Osteoblast (primary cell): ENCODE measurements around the gene FGF3. TPM values are rescaled to one million over a fixed set of nuclear protein-coding genes. Genes with fewer than 3 reads are reported as not detected.
A peak's percentile ranks its signal among the peaks of the same experiment; 100 is the strongest.

Experiments used
- DNase-seq: peaks from one replicate; pipeline ENCODE4 v3.0.0; 2011; ENCODE audit warnings: low spot score, mixed read lengths; ENCODE audit not compliant: insufficient read length; ENCODE audit errors: missing footprints
- H2AFZ ChIP-seq: 2 replicates; pipeline ENCODE4 v1.6.0; 2011; ENCODE audit warnings: mild to moderate bottlenecking, low read length
- H3K27ac ChIP-seq: 2 replicates; pipeline ENCODE4 v1.5.1; 2011; ENCODE audit warnings: mild to moderate bottlenecking, low read depth, low read length, moderate library complexity
- H3K27me3 ChIP-seq: 2 replicates; pipeline ENCODE4 v1.6.0; 2012; ENCODE audit warnings: mild to moderate bottlenecking, control low read depth, inconsistent platforms, low read length, moderate library complexity; ENCODE audit not compliant: insufficient read depth
- H3K36me3 ChIP-seq: 2 replicates; pipeline ENCODE4 v1.5.1; 2011; ENCODE audit warnings: mild to moderate bottlenecking, low read length, control low read depth, moderate library complexity; ENCODE audit not compliant: insufficient read depth
- H3K4me1 ChIP-seq: 2 replicates; pipeline ENCODE4 v1.5.1; 2011; ENCODE audit warnings: mild to moderate bottlenecking, low read length, control low read depth, moderate library complexity; ENCODE audit not compliant: insufficient read depth
- H3K4me2 ChIP-seq: 2 replicates; pipeline ENCODE4 v1.6.0; 2011; ENCODE audit warnings: mild to moderate bottlenecking, low read length; ENCODE audit not compliant: insufficient read depth
- H3K4me3 ChIP-seq: fragments of 200-600 bp; sonication (generic); 3 replicates; pipeline ENCODE4 v1.5.1; 2012; ENCODE audit warnings: mild to moderate bottlenecking, low read length, inconsistent platforms; ENCODE audit not compliant: insufficient read depth
- H3K79me2 ChIP-seq: 2 replicates; pipeline ENCODE4 v1.6.0; 2012; ENCODE audit warnings: mild to moderate bottlenecking, low read length, control low read depth, inconsistent platforms; ENCODE audit not compliant: insufficient read depth
- H3K9me3 ChIP-seq: 2 replicates; pipeline ENCODE4 v1.5.1; 2011; ENCODE audit warnings: low read depth, low read length, control low read depth
- H4K20me1 ChIP-seq: 2 replicates; pipeline ENCODE4 v1.6.0; 2012; ENCODE audit warnings: mild to moderate bottlenecking, low read length, control low read depth; ENCODE audit not compliant: insufficient read depth
- CTCF ChIP-seq: IDR thresholded peaks from 2 replicates; pipeline ENCODE4 v1.5.1; 2011; ENCODE audit warnings: mild to moderate bottlenecking, low read depth, low read length, moderate library complexity; ENCODE audit errors: extremely low read depth
- total RNA-seq: library from RNA; depleted of rRNA; stranded (reverse); fragments of >200 nt; gene quantifications from 2 replicates; pipeline ENCODE4 v1.2.3, GENCODE V29; 2012

FGF3 gene
- total RNA-seq, 1 donor, result not detected

- Histone ChIP-seq H3K4me3 (no peak overlapping the region), H3K27me3 (peaks cover 50% of the 10 kb centered on the region), H3K36me3 (no peaks in the 10 kb centered on the region), H3K27ac (no peak overlapping the region), H3K9me3 (no peaks in the 10 kb centered on the region), H2AFZ (no peak overlapping the region), H3K4me1 (no peaks in the 10 kb centered on the region), H3K4me2 (no peak overlapping the region), H3K79me2 (no peaks in the 10 kb centered on the region), H4K20me1 (no peaks in the 10 kb centered on the region)
- peak; percentile 43 for DNase-seq
- TF ChIP-seq CTCF, result no peak
Observed at GRCh38 chr11:69836401-69836800, 17.2 kb upstream of the FGF3 start.

GRCh38 chr11:69834811-69835800, 15.9 kb upstream of the FGF3 start:
- Histone ChIP-seq H3K9me3 (no peaks in the 10 kb centered on the region), H3K4me1 (no peaks in the 10 kb centered on the region), H3K36me3 (no peaks in the 10 kb centered on the region), H3K4me3 (no peak overlapping the region), H3K27me3 (peaks cover 44% of the 10 kb centered on the region), H2AFZ (no peak overlapping the region), H3K27ac (no peak overlapping the region), H4K20me1 (no peaks in the 10 kb centered on the region), H3K4me2 (no peak overlapping the region), H3K79me2 (no peaks in the 10 kb centered on the region)
- DNase-seq, result peak; percentile 67
- no peak for TF ChIP-seq CTCF

GRCh38 chr11:69834251-69834650, 15.0 kb upstream of the FGF3 start:
- DNase-seq, result peak; percentile 63
- Histone ChIP-seq H3K79me2 (no peaks in the 10 kb centered on the region), H3K27ac (no peak overlapping the region), H3K27me3 (peaks cover 44% of the 10 kb centered on the region), H3K9me3 (no peaks in the 10 kb centered on the region), H4K20me1 (no peaks in the 10 kb centered on the region), H3K4me2 (no peak overlapping the region), H2AFZ (no peak overlapping the region), H3K4me3 (no peak overlapping the region), H3K4me1 (no peaks in the 10 kb centered on the region), H3K36me3 (no peaks in the 10 kb centered on the region)
- no peak for TF ChIP-seq CTCF

GRCh38 chr11:69832561-69833413, 13.6 kb upstream of the FGF3 start:
- Histone ChIP-seq H3K4me2 (no peak overlapping the region), H3K4me1 (no peaks in the 10 kb centered on the region), H3K27me3 (peaks cover 44% of the 10 kb centered on the region), H3K27ac (no peak overlapping the region), H3K36me3 (no peaks in the 10 kb centered on the region), H3K9me3 (no peaks in the 10 kb centered on the region), H4K20me1 (no peaks in the 10 kb centered on the region), H2AFZ (no peak overlapping the region), H3K4me3 (no peak overlapping the region), H3K79me2 (no peaks in the 10 kb centered on the region)
- peak; percentile 74 for DNase-seq
- no peak for TF ChIP-seq CTCF
